Naive thymus-derived CD4-positive, alpha-beta T cell (primary cell): ENCODE results near the gene GTPBP1. TPM values are rescaled to one million over a fixed set of nuclear protein-coding genes. Genes with fewer than 3 reads are reported as not detected.

ENCODE experiments used
- ATAC-seq: fragments of 150-1000 bp; cut with Tn5 transposase; 2 replicates; pipeline ENCODE4 v1.10.0; 2021; ENCODE audit warnings: mild to moderate bottlenecking, moderate library complexity
- CTCF ChIA-PET: fragments of 350-600 bp; sonication (Branson Sonifier 250); formaldehyde crosslinking; loops from one replicate; lab custom pipeline; 2021; ENCODE audit warnings: antibody characterized with exemption; lab: Charles Lee
- POLR2A ChIA-PET: fragments of 350-600 bp; sonication (Branson Sonifier 250); formaldehyde crosslinking; loops from one replicate; lab custom pipeline; 2021; ENCODE audit warnings: antibody characterized with exemption, inconsistent platforms; lab: Charles Lee
- DNase-seq, 9 donors: peaks; one replicate each; pipeline versions ENCODE4 v3.0.0 to v3.0.0-alpha.2; 2020 to 2022; ENCODE audit warnings: mixed read lengths in 1 of 9
- H3K27ac ChIP-seq: one replicate; pipeline ENCODE4 v1.7.0; 2013; ENCODE audit warnings: mild to moderate bottlenecking, low read depth, low read length, moderate library complexity
- H3K27me3 ChIP-seq, 2 donors: one replicate each; pipeline ENCODE4 v1.7.0; 2013; ENCODE audit warnings: low read length in 2 of 2, mild to moderate bottlenecking in 2 of 2, moderate library complexity in 2 of 2; ENCODE audit not compliant: control insufficient read depth in 2 of 2, insufficient read depth in 2 of 2
- H3K36me3 ChIP-seq, 3 experiments: 1 replicate in 2 of 3; 2 replicates in 1 of 3; pipeline ENCODE4 v1.7.0; 2013; ENCODE audit warnings: low read length in 3 of 3, mild to moderate bottlenecking in 3 of 3, moderate library complexity in 1 of 3; ENCODE audit not compliant: insufficient read depth in 3 of 3, control insufficient read depth in 2 of 3
- H3K4me1 ChIP-seq, 2 donors: one replicate each; pipeline ENCODE4 v1.7.0; 2013; ENCODE audit warnings: low read length in 2 of 2, mild to moderate bottlenecking in 2 of 2, moderate library complexity in 1 of 2; ENCODE audit not compliant: control insufficient read depth in 2 of 2, insufficient read depth in 2 of 2
- H3K4me3 ChIP-seq: 2 replicates; pipeline ENCODE4 v1.7.0; 2013; ENCODE audit warnings: mild to moderate bottlenecking, low read length
- H3K9me3 ChIP-seq, 3 experiments: 1 replicate in 2 of 3; 2 replicates in 1 of 3; pipeline ENCODE4 v1.7.0; 2013; ENCODE audit warnings: low read length in 3 of 3; ENCODE audit not compliant: control insufficient read depth in 2 of 3
- H3K27ac Mint-ChIP-seq, 9 donors: one replicate each; pipeline ENCODE4 v1.8.0; 2020 to 2022; ENCODE audit warnings: mixed read lengths in 9 of 9, mild to moderate bottlenecking in 8 of 9, moderate library complexity in 5 of 9, inconsistent platforms in 2 of 9
- H3K27me3 Mint-ChIP-seq, 5 donors: one replicate each; pipeline ENCODE4 v1.8.0; 2021 to 2022; ENCODE audit warnings: mixed read lengths in 5 of 5, mild to moderate bottlenecking in 1 of 5
- H3K36me3 Mint-ChIP-seq, 5 donors: one replicate each; pipeline ENCODE4 v1.8.0; 2020 to 2022; ENCODE audit warnings: mixed read lengths in 5 of 5, mild to moderate bottlenecking in 3 of 5, inconsistent platforms in 1 of 5
- H3K4me1 Mint-ChIP-seq, 7 donors: one replicate each; pipeline ENCODE4 v1.8.0; 2020 to 2022; ENCODE audit warnings: mixed read lengths in 7 of 7, mild to moderate bottlenecking in 3 of 7, inconsistent platforms in 1 of 7
- H3K4me3 Mint-ChIP-seq, 10 donors: one replicate each; pipeline ENCODE4 v1.8.0; 2020 to 2022; ENCODE audit warnings: mild to moderate bottlenecking in 10 of 10, mixed read lengths in 10 of 10, moderate library complexity in 6 of 10, inconsistent platforms in 2 of 10
- H3K9me3 Mint-ChIP-seq, 11 donors: one replicate each; pipeline ENCODE4 v1.8.0; 2020 to 2022; ENCODE audit warnings: mixed read lengths in 11 of 11, mild to moderate bottlenecking in 4 of 11, inconsistent platforms in 1 of 11, moderate library complexity in 1 of 11
- intact Hi-C, 2 donors: fragments of 100-400 bp; cut with micrococcal nuclease; formaldehyde crosslinking; loops; one replicate each; pipeline ENCODE4 v1.15.1; 2023
- polyA plus RNA-seq, 2 donors: library from polyadenylated mRNA; unstranded; fragments of 300-500 nt; fragmentation: Illumina TruSeq; gene quantifications; one replicate each; pipeline ENCODE4 v1.2.3, GENCODE V29; 2021
- total RNA-seq, 6 experiments: library from RNA in 5 of 6; stranded (reverse) in 5 of 6; gene quantifications; 1 replicate in 5 of 6; 2 replicates in 1 of 6; pipeline ENCODE4 v1.2.3 and lab custom pipeline; 2021 to 2026

GTPBP1 gene
- total and polyA plus RNA-seq, 7 experiments from 2014 or later: 16.9 to 209 (median 83.4) TPM

GRCh38 chr22:38777087-38777671 lies 71.4 kb downstream of the GTPBP1 start:
- POLR2A ChIA-PET: no interaction called here

GRCh38 chr22:38781033-38781432 lies 75.3 kb downstream of the GTPBP1 start:
- peaks cover 0 to 34% (median 0%) of the 10 kb centered on the region in 3 experiments for H3K36me3 ChIP-seq
- no peak for ATAC-seq
- H3K4me1 Mint-ChIP-seq: peaks cover 0 to 18% (median 7%) of the 10 kb centered on the region in 7 donors
- H3K27ac Mint-ChIP-seq: no peak overlapping the region
- peaks cover 0 to 36% (median 12%) of the 10 kb centered on the region in 5 donors for H3K36me3 Mint-ChIP-seq
- DNase-seq: no peak
- ChIA-PET CTCF (interaction anchor here (0.6 kb wide), 1 partner anchor 15 kb away, joined by 3 read pairs; no protein-coding TSS in a partner anchor), POLR2A (no interaction called here)
- no peaks in the 10 kb centered on the region for H3K27me3 ChIP-seq
- no peaks in the 10 kb centered on the region for H3K9me3 Mint-ChIP-seq
- no peak overlapping the region for H3K4me3 Mint-ChIP-seq
- H3K27me3 Mint-ChIP-seq: no peaks in the 10 kb centered on the region
- no peaks in the 10 kb centered on the region for H3K9me3 ChIP-seq
- H3K27ac ChIP-seq: no peak overlapping the region
- H3K4me3 ChIP-seq: no peak overlapping the region
- intact Hi-C loops: no loop called here
- H3K4me1 ChIP-seq: no peaks in the 10 kb centered on the region

More at GRCh38 chr22:38777087-38777671, 71.4 kb downstream of the GTPBP1 start:
- Mint-ChIP-seq H3K27ac (no peak overlapping the region), H3K4me1 (peaks cover 0 to 12% (median 2%) of the 10 kb centered on the region in 7 donors), H3K9me3 (no peaks in the 10 kb centered on the region), H3K36me3 (peaks cover 0 to 28% (median 11%) of the 10 kb centered on the region in 5 donors), H3K27me3 (no peaks in the 10 kb centered on the region), H3K4me3 (no peak overlapping the region)
- Histone ChIP-seq H3K9me3 (no peaks in the 10 kb centered on the region), H3K4me3 (no peak overlapping the region), H3K4me1 (no peaks in the 10 kb centered on the region), H3K27ac (no peak overlapping the region), H3K27me3 (no peaks in the 10 kb centered on the region), H3K36me3 (peaks cover 0 to 33% (median 0%) of the 10 kb centered on the region in 3 experiments)
- CTCF ChIA-PET: no interaction called here
- ATAC-seq (no peak), DNase-seq (no peak)
- intact Hi-C loops: no loop called here

- peaks cover 0 to 18% (median 7%) of the 10 kb centered on the region in 7 donors for H3K4me1 Mint-ChIP-seq
- Histone ChIP-seq H3K27ac (no peak overlapping the region), H3K36me3 (peaks cover 0 to 37% (median 0%) of the 10 kb centered on the region in 3 experiments), H3K4me3 (no peak overlapping the region), H3K9me3 (no peaks in the 10 kb centered on the region), H3K4me1 (no peaks in the 10 kb centered on the region), H3K27me3 (no peaks in the 10 kb centered on the region)
- ChIA-PET POLR2A (interaction anchor here (0.9 kb wide), 1 partner anchor 37 kb away, joined by 3 read pairs; no protein-coding TSS in a partner anchor), CTCF (interaction anchor here (0.7 to 0.8 kb wide), 2 partner anchors 14 to 99 kb away, joined by 3 read pairs; no protein-coding TSS in a partner anchor)
- DNase-seq (no peak), ATAC-seq (peak; percentile 46)
- H3K27ac Mint-ChIP-seq: peak overlapping the region in 2 of 9 donors; percentile 23 to 53
- peaks cover 0 to 36% (median 12%) of the 10 kb centered on the region in 5 donors for H3K36me3 Mint-ChIP-seq
- H3K4me3 Mint-ChIP-seq: no peak overlapping the region
- no peaks in the 10 kb centered on the region for H3K9me3 Mint-ChIP-seq
- intact Hi-C loops: no loop called here
- no peaks in the 10 kb centered on the region for H3K27me3 Mint-ChIP-seq
Observed at GRCh38 chr22:38782402-38783094, 76.8 kb downstream of the GTPBP1 start.

Other genes starting within 250 kb of the GTPBP1 start
- gene KDELR3, start 237.8 kb upstream of the GTPBP1 start, total RNA-seq: under 1 TPM in 1 of 5 experiments, not detected in 4; 0.80 TPM
- gene KDELR3, start 237.8 kb upstream of the GTPBP1 start, polyA plus RNA-seq: not detected
- 1,000 to 10,000 TPM in 2 of 5 experiments, 100 to 1,000 TPM in 3; 478 to 1,097 (median 684) TPM for gene DDX17, start 199.6 kb upstream of the GTPBP1 start, total RNA-seq
- gene DDX17, start 199.6 kb upstream of the GTPBP1 start, polyA plus RNA-seq: 10 to 100 TPM; 37.7 to 43.4 TPM
- gene DMC1, start 135.8 kb upstream of the GTPBP1 start, total RNA-seq: 1 to 10 TPM in 1 of 5 experiments, under 1 TPM in 3, not detected in 1; 0.32 to 7.4 (median 0.65) TPM
- gene DMC1, start 135.8 kb upstream of the GTPBP1 start, polyA plus RNA-seq: under 1 TPM in 1 of 2 donors, not detected in 1; 0.13 TPM
- gene FAM227A, start 49.6 kb upstream of the GTPBP1 start, total RNA-seq: 1 to 10 TPM in 1 of 5 experiments, under 1 TPM in 3, not detected in 1; 0.05 to 1.0 (median 0.30) TPM
- not detected for gene FAM227A, start 49.6 kb upstream of the GTPBP1 start, polyA plus RNA-seq
- gene CBY1, start 49.3 kb upstream of the GTPBP1 start, total RNA-seq: 10 to 100 TPM; 12.2 to 39.9 (median 15.2) TPM
- gene CBY1, start 49.3 kb upstream of the GTPBP1 start, polyA plus RNA-seq: 10 to 100 TPM in 1 of 2 donors, 1 to 10 TPM in 1; 8.1 to 11.2 TPM
- 10 to 100 TPM; 45.0 to 92.4 (median 50.6) TPM for gene TOMM22, start 24.0 kb upstream of the GTPBP1 start, total RNA-seq
- gene TOMM22, start 24.0 kb upstream of the GTPBP1 start, polyA plus RNA-seq: 10 to 100 TPM; 47.3 to 53.1 TPM
- 100 to 1,000 TPM in 2 of 5 experiments, 10 to 100 TPM in 3; 60.6 to 175 (median 74.9) TPM for gene JOSD1, start 5.0 kb upstream of the GTPBP1 start, total RNA-seq
- gene JOSD1, start 5.0 kb upstream of the GTPBP1 start, polyA plus RNA-seq: 1 to 10 TPM; 7.4 to 8.1 TPM
- 100 to 1,000 TPM; 509 to 977 (median 558) TPM for gene SUN2, start 50.1 kb downstream of the GTPBP1 start, total RNA-seq
- gene SUN2, start 50.1 kb downstream of the GTPBP1 start, polyA plus RNA-seq: 100 to 1,000 TPM; 397 to 696 TPM
- 10 to 100 TPM in 2 of 5 experiments, 1 to 10 TPM in 3; 5.0 to 11.1 (median 8.9) TPM for gene DNAL4, start 88.2 kb downstream of the GTPBP1 start, total RNA-seq
- 10 to 100 TPM in 1 of 2 donors, 1 to 10 TPM in 1; 9.8 to 15.0 TPM for gene DNAL4, start 88.2 kb downstream of the GTPBP1 start, polyA plus RNA-seq
- gene NPTXR, start 138.1 kb downstream of the GTPBP1 start, total RNA-seq: 10 to 100 TPM in 2 of 5 experiments, 1 to 10 TPM in 2, under 1 TPM in 1; 0.85 to 12.9 (median 7.8) TPM
- gene NPTXR, start 138.1 kb downstream of the GTPBP1 start, polyA plus RNA-seq: 1 to 10 TPM; 1.1 to 1.4 TPM
- 10 to 100 TPM; 41.7 to 77.0 (median 73.4) TPM for gene CBX6, start 166.3 kb downstream of the GTPBP1 start, total RNA-seq
- 1 to 10 TPM; 6.3 to 7.2 TPM for gene CBX6, start 166.3 kb downstream of the GTPBP1 start, polyA plus RNA-seq